LHCN-M2 (cell line): ENCODE data around the gene HEATR3. TPM values are rescaled to one million over a fixed set of nuclear protein-coding genes. Genes with fewer than 3 reads are reported as not detected.
A peak's percentile ranks its signal among the peaks of the same experiment; 100 is the strongest.

Source experiments
- DNase-seq: peaks from one replicate; pipeline ENCODE4 v3.0.0-alpha.2; 2012; ENCODE audit warnings: low read depth
- total RNA-seq: library from RNA; depleted of rRNA; stranded (reverse); fragments of >200 nt; gene quantifications from 2 replicates; pipeline ENCODE4 v1.2.3, GENCODE V29; 2014; rRNA removed

Gene HEATR3
- total RNA-seq, 1 experiment from 2014 or later, result 38.6 TPM

GRCh38 chr16:50152807-50153595, 87.2 kb downstream of the HEATR3 start, which contains the start of gene TENT4B:
TENT4B (plus strand) TSS chr16:50153306; CDS start chr16:50153622, 316 bp downstream.
- DNase-seq, result peak; percentile 79

- DNase-seq, result peak; percentile 20
These were observed 88.0 kb downstream of the HEATR3 start for GRCh38 chr16:50153596-50154419.

- DNase-seq, result peak; percentile 21
These were observed 88.7 kb downstream of the HEATR3 start for GRCh38 chr16:50154420-50154950.

- DNase-seq, result peak; percentile 31
These were observed 90.2 kb downstream of the HEATR3 start for GRCh38 chr16:50155925-50156324.

Other genes starting within 250 kb of the HEATR3 start
- gene ZNF423, start 209.9 kb upstream of the HEATR3 start, total RNA-seq, result not detected in 2 replicates
- gene CNEP1R1, start 40.7 kb upstream of the HEATR3 start, total RNA-seq, result 24.9 and 32.4 TPM in 2 replicates
- 11.6 and 13.5 TPM in 2 replicates for gene TENT4B, start 87.3 kb downstream of the HEATR3 start, total RNA-seq
- gene ADCY7, start 200.6 kb downstream of the HEATR3 start, total RNA-seq, result 38.5 and 40.7 TPM in 2 replicates